HL-60/S4 treated with retinoic acid at 250 ng/mL for 4 days and 3 days (cell line): ENCODE measurements around the gene CEACAM1.
"Not testable (repeated sequence)": the region's sequence is repeated elsewhere in the genome, so short reads cannot be mapped to it uniquely, and the experiment has no call there.

Experiments used
- in situ Hi-C: fragments of 300-500 bp; cut with MboI; formaldehyde crosslinking; loops from 2 replicates; pipeline ENCODE4 v1.7.0; 2022; ENCODE audit warnings: low sequenced_read_pairs

The CEACAM1 gene

GRCh38 chr19:42549067-42549466, 20.8 kb upstream of the CEACAM1 start:
- in situ Hi-C loops, result not testable (repeated sequence)

GRCh38 chr19:42548552-42548951, 20.3 kb upstream of the CEACAM1 start:
- in situ Hi-C loops, result no loop called here

- in situ Hi-C loops, result no loop called here
Observed at GRCh38 chr19:42547929-42548328, 19.6 kb upstream of the CEACAM1 start.

- in situ Hi-C loops, result no loop called here
Observed at GRCh38 chr19:42546831-42547500, 18.7 kb upstream of the CEACAM1 start.

- in situ Hi-C loops, result no loop called here
Observed at GRCh38 chr19:42544146-42544545, 15.9 kb upstream of the CEACAM1 start.

- in situ Hi-C loops, result no loop called here
Observed at GRCh38 chr19:42542791-42543190, 14.5 kb upstream of the CEACAM1 start.

- in situ Hi-C loops, result no loop called here
Observed at GRCh38 chr19:42540071-42540553, 11.8 kb upstream of the CEACAM1 start.

- in situ Hi-C loops, result no loop called here
Observed at GRCh38 chr19:42538841-42539709, 10.8 kb upstream of the CEACAM1 start.

GRCh38 chr19:42535276-42535675, 7.0 kb upstream of the CEACAM1 start:
- in situ Hi-C loops, result not testable (repeated sequence)

- in situ Hi-C loops, result no loop called here
Observed at GRCh38 chr19:42534391-42534790, 6.1 kb upstream of the CEACAM1 start.

GRCh38 chr19:42532891-42533290, 4.6 kb upstream of the CEACAM1 start:
- in situ Hi-C loops, result no loop called here

- in situ Hi-C loops, result no loop called here
Observed at GRCh38 chr19:42531313-42531712, 3.0 kb upstream of the CEACAM1 start.

- in situ Hi-C loops, result no loop called here
Observed at GRCh38 chr19:42529248-42529764, 1.0 kb upstream of the CEACAM1 start.

- in situ Hi-C loops, result no loop called here
Observed at GRCh38 chr19:42524943-42525342, 3.3 kb downstream of the CEACAM1 start.

- in situ Hi-C loops, result no loop called here
Observed at GRCh38 chr19:42524250-42524649, 4.0 kb downstream of the CEACAM1 start.

- in situ Hi-C loops, result not testable (repeated sequence)
Observed at GRCh38 chr19:42522262-42522661, 6.0 kb downstream of the CEACAM1 start.

GRCh38 chr19:42521346-42522030, 6.8 kb downstream of the CEACAM1 start:
- in situ Hi-C loops, result no loop called here

- in situ Hi-C loops, result no loop called here
Observed at GRCh38 chr19:42519108-42519507, 9.2 kb downstream of the CEACAM1 start.

- in situ Hi-C loops, result no loop called here
Observed at GRCh38 chr19:42516771-42517170, 11.5 kb downstream of the CEACAM1 start.

- in situ Hi-C loops, result no loop called here
Observed at GRCh38 chr19:42515241-42515832, 12.9 kb downstream of the CEACAM1 start.

GRCh38 chr19:42514449-42514848, 13.8 kb downstream of the CEACAM1 start:
- in situ Hi-C loops, result no loop called here
